Endothelial cell of umbilical vein (primary cell): ENCODE measurements around the gene HPS4. TPM values are rescaled to one million over a fixed set of nuclear protein-coding genes. Genes with fewer than 3 reads are reported as not detected.

Experiments
- BruUV-seq: library from RNA; stranded (reverse); fragments of 400-500 nt; replicated peaks from 2 replicates; lab custom pipeline; 2021; lab: Mats Ljungman, UMichigan
- CTCF ChIA-PET: fragments of 300-600, 350-600 bp; sonication (Branson Sonifier 250); formaldehyde crosslinking; loops from one replicate; lab custom pipeline; 2021; ENCODE audit warnings: antibody characterized with exemption, inconsistent platforms; lab: Charles Lee
- POLR2A ChIA-PET: fragments of 300-600, 350-600 bp; sonication (Branson Sonifier 250); formaldehyde crosslinking; loops from one replicate; lab custom pipeline; 2021; ENCODE audit warnings: antibody characterized with exemption, inconsistent platforms; lab: Charles Lee
- DNase-seq: peaks from one replicate; pipeline ENCODE4 v3.0.0-alpha.2; 2011; ENCODE audit warnings: low read depth, low spot score
- FAIRE-seq: peaks from 2 replicates; lab custom pipeline; 2011; peaks lifted over from hg19 to GRCh38; lab: Jason Lieb, UNC
- H2AFZ ChIP-seq: 2 replicates; pipeline ENCODE4 v1.6.0; 2012; ENCODE audit warnings: low read depth, low read length, control low read depth, inconsistent platforms
- H3K27ac ChIP-seq: 2 replicates; pipeline ENCODE4 v1.5.1; 2011; ENCODE audit warnings: low read depth, mild to moderate bottlenecking, control low read depth, low read length, moderate library complexity; ENCODE audit not compliant: insufficient read depth
- H3K27me3 ChIP-seq, 2 experiments: 2 replicates each; pipeline versions ENCODE4 v1.6.0 to v1.6.1; 2011; ENCODE audit warnings: low read length in 2 of 2, mixed read lengths in 1 of 2; ENCODE audit not compliant: control insufficient read depth in 2 of 2, insufficient read depth in 2 of 2
- H3K36me3 ChIP-seq, 2 experiments: 2 replicates in 1 of 2; 3 replicates in 1 of 2; pipeline ENCODE4 v1.5.1; 2011; ENCODE audit warnings: low read length in 2 of 2, mild to moderate bottlenecking in 1 of 2, moderate library complexity in 1 of 2; ENCODE audit not compliant: control insufficient read depth in 2 of 2, insufficient read depth in 2 of 2; ENCODE audit errors: extremely low read depth in 1 of 2
- H3K4me1 ChIP-seq: 3 replicates; pipeline ENCODE4 v1.5.1; 2011; ENCODE audit warnings: mild to moderate bottlenecking, low read length; ENCODE audit not compliant: control insufficient read depth, insufficient read depth; ENCODE audit errors: extremely low read depth
- H3K4me2 ChIP-seq: 2 replicates; pipeline ENCODE4 v1.6.1; 2011; ENCODE audit warnings: low read length, control low read depth, mixed read lengths; ENCODE audit not compliant: insufficient read depth
- H3K4me3 ChIP-seq, 3 experiments: fragments of 200-600 bp in 1 of 3; sonication (generic), shearing (Covaris generic) in 1 of 3; replicated peaks in 1 of 3; 2 replicates each; pipeline ENCODE4 v1.5.1; 2011 to 2016; ENCODE audit warnings: control low read depth in 3 of 3, low read length in 3 of 3, mild to moderate bottlenecking in 2 of 3, inconsistent platforms in 1 of 3, low read depth in 1 of 3, moderate library complexity in 1 of 3; ENCODE audit not compliant: insufficient read depth in 1 of 3
- H3K79me2 ChIP-seq: 2 replicates; pipeline ENCODE4 v1.6.0; 2012; ENCODE audit warnings: low read length, inconsistent platforms; ENCODE audit not compliant: control insufficient read depth, insufficient read depth
- H3K9ac ChIP-seq: replicated peaks from 2 replicates; pipeline ENCODE3; 2011; ENCODE audit warnings: low read length, control low read depth; ENCODE audit not compliant: insufficient read depth; ENCODE audit errors: extremely low read depth
- H3K9me1 ChIP-seq: replicated peaks from 3 replicates; pipeline ENCODE4 v1.6.0; 2011; ENCODE audit warnings: mild to moderate bottlenecking, low read length; ENCODE audit not compliant: control insufficient read depth, insufficient read depth; ENCODE audit errors: extremely low read depth
- H3K9me3 ChIP-seq: replicated peaks from 2 replicates; pipeline ENCODE4 v1.5.1; 2012; ENCODE audit warnings: low read length, inconsistent platforms; ENCODE audit not compliant: control insufficient read depth, insufficient read depth
- H4K20me1 ChIP-seq: replicated peaks from 2 replicates; pipeline ENCODE3; 2011; ENCODE audit warnings: mild to moderate bottlenecking, low read length; ENCODE audit not compliant: control insufficient read depth, insufficient read depth; ENCODE audit errors: extremely low read depth
- CTCF ChIP-seq, 2 donors: IDR thresholded peaks; 1 replicate in 1 of 2; 2 replicates in 1 of 2; pipeline ENCODE4 v1.5.1; 2011; ENCODE audit warnings: low read length in 2 of 2, mild to moderate bottlenecking in 2 of 2, moderate library complexity in 2 of 2, control low read depth in 1 of 2, inconsistent platforms in 1 of 2, low read depth in 1 of 2; ENCODE audit not compliant: insufficient read depth in 1 of 2; ENCODE audit errors: extremely low read depth in 1 of 2
- EZH2 ChIP-seq: IDR thresholded peaks from 2 replicates; pipeline ENCODE4 v1.6.1; 2012; ENCODE audit warnings: borderline replicate concordance, low read depth, mild to moderate bottlenecking, moderate library complexity, low read length, inconsistent platforms; ENCODE audit not compliant: severe bottlenecking
- JUN ChIP-seq: IDR thresholded peaks from 2 replicates; pipeline ENCODE4 v1.6.1; 2011; ENCODE audit warnings: borderline replicate concordance, low read depth; ENCODE audit not compliant: insufficient read length, insufficient read depth
- MAX ChIP-seq: IDR thresholded peaks from 2 replicates; pipeline ENCODE4 v1.6.1; 2011; ENCODE audit not compliant: insufficient read depth, insufficient read length
- MYC ChIP-seq: IDR thresholded peaks from one replicate; pipeline ENCODE4 v1.6.1; 2011; ENCODE audit warnings: mild to moderate bottlenecking, low read depth, low read length
- POLR2A ChIP-seq: IDR thresholded peaks from 2 replicates; pipeline ENCODE4 v1.6.1; 2012; ENCODE audit warnings: low read depth, mild to moderate bottlenecking, control low read depth, low read length
- dilution Hi-C: fragments of 300-500 bp; cut with MboI; formaldehyde crosslinking; loops from one replicate; pipeline ENCODE4 v1.15.0; 2019; ENCODE audit warnings: low sequenced_read_pairs; ENCODE audit not compliant: extremely low pct_ligation_motif_present
- intact Hi-C: fragments of 100-400 bp; cut with micrococcal nuclease; formaldehyde crosslinking; loops from one replicate; pipeline ENCODE4 v1.10.0; 2022
- polyA plus RNA-seq, 4 experiments: library from polyadenylated mRNA; depleted of rRNA in 3 of 4; stranded (reverse) in 3 of 4; unstranded in 1 of 4; fragments of >200 nt; gene quantifications; 2 replicates each; pipeline versions ENCODE4 v1.2.1 to v1.2.3, GENCODE V29; 2011 to 2012; ENCODE audit warnings: missing spikeins in 1 of 4
- total RNA-seq: library from RNA; stranded (reverse); gene quantifications from 2 replicates; pipeline ENCODE4 v1.2.3, GENCODE V29; 2021

HPS4 gene
- total and polyA plus RNA-seq, 2 donors (not counting 3 experiments of a cell fraction or from before 2014, with no cell fraction given), result 28.4 to 29.7 TPM

GRCh38 chr22:26524870-26525269 lies 41.3 kb upstream of the HPS4 start:
- BruUV-seq, result no TSS peak
- CTCF ChIA-PET, result interaction anchor here (0.6 kb wide), 1 partner anchor 25 kb away, joined by 3 read pairs; no protein-coding TSS in a partner anchor
- POLR2A ChIA-PET, result no interaction called here

GRCh38 chr22:26522592-26522991 lies 39.0 kb upstream of the HPS4 start:
- intact Hi-C loops (no loop called here), dilution Hi-C loops (no loop called here)
- DNase-seq (no peak), FAIRE-seq (no peak)
- Histone ChIP-seq H4K20me1 (no peaks in the 10 kb centered on the region), H3K9me1 (no peaks in the 10 kb centered on the region), H3K36me3 (peaks cover 0 to 3% of the 10 kb centered on the region in 2 experiments), H2AFZ (no peak overlapping the region), H3K4me2 (no peak overlapping the region), H3K9me3 (no peaks in the 10 kb centered on the region), H3K4me3 (no peak overlapping the region), H3K9ac (no peak overlapping the region), H3K79me2 (no peaks in the 10 kb centered on the region), H3K4me1 (no peaks in the 10 kb centered on the region), H3K27ac (no peak overlapping the region), H3K27me3 (no peaks in the 10 kb centered on the region)
- BruUV-seq, result no TSS peak
- ChIA-PET CTCF (interaction anchor here (1.7 kb wide), 1 partner anchor 20 kb away, joined by 6 read pairs; no protein-coding TSS in a partner anchor), POLR2A (no interaction called here)
- TF ChIP-seq MAX, result no peak
- TF ChIP-seq EZH2, result no peak
- no peak for TF ChIP-seq CTCF (IDR thresholded peaks at IDR 0.05; ENCODE audit: extremely low read depth in 1 of 2, insufficient read depth in 1 of 2, low read depth in 1 of 2, low read length in 2 of 2)
- no peak for TF ChIP-seq MYC
- no peak for TF ChIP-seq JUN

More at GRCh38 chr22:26524870-26525269, 41.3 kb upstream of the HPS4 start:
- Histone ChIP-seq H4K20me1 (no peaks in the 10 kb centered on the region), H2AFZ (no peak overlapping the region), H3K27me3 (no peaks in the 10 kb centered on the region), H3K36me3 (peaks cover 0 to 8% of the 10 kb centered on the region in 2 experiments), H3K4me3 (no peak overlapping the region), H3K9me3 (no peaks in the 10 kb centered on the region), H3K27ac (no peak overlapping the region), H3K4me2 (no peak overlapping the region), H3K9me1 (no peaks in the 10 kb centered on the region), H3K4me1 (no peaks in the 10 kb centered on the region), H3K9ac (no peak overlapping the region), H3K79me2 (no peaks in the 10 kb centered on the region)
- dilution Hi-C loops (no loop called here), intact Hi-C loops (no loop called here)
- DNase-seq, result no peak
- no peak for FAIRE-seq
- no peak for TF ChIP-seq JUN
- TF ChIP-seq POLR2A, result no peak
